DOHH2 (cell line): ENCODE results near the gene ATP8A2.

Source experiments
- CTCF ChIP-seq: fragments of 200-600 bp; sonication (generic); IDR thresholded peaks from one replicate; pipeline ENCODE4 v1.5.1; 2014; ENCODE audit warnings: antibody characterized with exemption, mild to moderate bottlenecking, low read depth, low read length; ENCODE audit not compliant: poor library complexity, severe bottlenecking
- EZH2phosphoT487 ChIP-seq: fragments of 200-600 bp; sonication (generic); IDR thresholded peaks from 2 replicates; pipeline ENCODE4 v1.6.1; 2017; ENCODE audit warnings: borderline replicate concordance, mild to moderate bottlenecking, antibody characterized with exemption, low read length, moderate library complexity, mixed read lengths

- TF ChIP-seq CTCF (no peak), EZH2phosphoT487 (no peak)
Measured at GRCh38 chr13:25887962-25888655, 516.3 kb downstream of the ATP8A2 start.
